Loucy (cell line): ENCODE results near the gene SUPT6H.

ENCODE experiments used
- CTCF ChIP-seq: fragments of 200-600 bp; sonication (generic); conservative IDR thresholded peaks from 2 replicates; pipeline ENCODE4 v1.5.1; 2014; ENCODE audit warnings: mild to moderate bottlenecking, antibody characterized with exemption, low read length
- EZH2phosphoT487 ChIP-seq: fragments of 200-600 bp; IDR thresholded peaks from 2 replicates; pipeline ENCODE4 v1.6.1; 2018; ENCODE audit warnings: antibody characterized with exemption, mild to moderate bottlenecking, moderate library complexity, borderline replicate concordance

GRCh38 chr17:28635506-28635905, 26.5 kb upstream of the SUPT6H start:
- TF ChIP-seq EZH2phosphoT487, result no peak
- TF ChIP-seq CTCF, result no peak
